H1 (cell line): ENCODE measurements around the gene CDC45. TPM values are rescaled to one million over a fixed set of nuclear protein-coding genes. Genes with fewer than 3 reads are reported as not detected.

Source experiments
- CTCF ChIA-PET: fragments of 300-600 bp; sonication (Branson Sonifier 250); formaldehyde crosslinking; loops from one replicate; lab custom pipeline; 2021; ENCODE audit not compliant: partially characterized antibody; lab: Charles Lee
- POLR2A ChIA-PET: fragments of 300-600 bp; sonication (Branson Sonifier 250); formaldehyde crosslinking; loops from one replicate; lab custom pipeline; 2021; ENCODE audit warnings: inconsistent platforms; ENCODE audit not compliant: partially characterized antibody; lab: Charles Lee
- DNase-seq, 2 experiments: peaks; one replicate each; pipeline versions ENCODE4 v3.0.0 to v3.0.0-alpha.2; 2010 to 2022; ENCODE audit warnings: low spot score in 2 of 2, low read depth in 1 of 2, mixed read lengths in 1 of 2
- FAIRE-seq: peaks from 2 replicates; lab custom pipeline; 2011; peaks lifted over from hg19 to GRCh38; lab: Jason Lieb, UNC
- H2AFZ ChIP-seq: 2 replicates; pipeline ENCODE4 v1.8.1; 2012; ENCODE audit warnings: low read length, inconsistent platforms
- H2AK5ac ChIP-seq: 2 replicates; pipeline ENCODE4 v1.6.1; 2013; ENCODE audit warnings: low read depth, low read length
- H2BK120ac ChIP-seq: replicated peaks from 2 replicates; pipeline ENCODE3; 2013; ENCODE audit warnings: low read depth, low read length, inconsistent platforms
- H2BK12ac ChIP-seq: 2 replicates; pipeline ENCODE4 v1.6.1; 2013; ENCODE audit warnings: low read depth, low read length
- H2BK15ac ChIP-seq: 2 replicates; pipeline ENCODE4 v1.6.1; 2013; ENCODE audit warnings: low read length
- H2BK20ac ChIP-seq: 2 replicates; pipeline ENCODE4 v1.6.1; 2013; ENCODE audit warnings: low read length
- H2BK5ac ChIP-seq: 2 replicates; pipeline ENCODE4 v1.6.1; 2013; ENCODE audit warnings: low read depth, low read length
- H3K14ac ChIP-seq: 2 replicates; pipeline ENCODE4 v1.6.1; 2013; ENCODE audit warnings: inconsistent platforms; ENCODE audit not compliant: insufficient read length
- H3K18ac ChIP-seq: 2 replicates; pipeline ENCODE4 v1.6.1; 2013; ENCODE audit warnings: low read length; ENCODE audit errors: extremely low read depth
- H3K23ac ChIP-seq: 2 replicates; pipeline ENCODE4 v1.6.1; 2013; ENCODE audit warnings: inconsistent platforms; ENCODE audit not compliant: insufficient read length
- H3K23me2 ChIP-seq: 2 replicates; pipeline ENCODE4 v1.6.1; 2013; ENCODE audit warnings: low read depth, low read length
- H3K27ac ChIP-seq: 2 replicates; pipeline ENCODE4 v1.6.1; 2011; ENCODE audit warnings: low read depth, low read length, inconsistent platforms
- H3K27me3 ChIP-seq, 4 experiments: replicated peaks in 1 of 4; 1 replicate in 1 of 4; 2 replicates in 3 of 4; pipeline versions ENCODE4 v1.6.1 to v1.8.1; 2011 to 2013; ENCODE audit warnings: low read length in 3 of 4, mild to moderate bottlenecking in 3 of 4, inconsistent platforms in 2 of 4, mixed read lengths in 2 of 4, moderate library complexity in 1 of 4; ENCODE audit not compliant: control insufficient read depth in 3 of 4, insufficient read depth in 3 of 4; ENCODE audit errors: extremely low read depth in 1 of 4
- H3K36me3 ChIP-seq, 4 experiments: 2 replicates each; pipeline versions ENCODE4 v1.6.1 to v1.8.1; 2011 to 2013; ENCODE audit warnings: mild to moderate bottlenecking in 4 of 4, low read length in 3 of 4, moderate library complexity in 2 of 4, control low read depth in 1 of 4, inconsistent platforms in 1 of 4; ENCODE audit not compliant: insufficient read depth in 4 of 4, control insufficient read depth in 2 of 4
- H3K4ac ChIP-seq: replicated peaks from 2 replicates; pipeline ENCODE3; 2013; ENCODE audit warnings: low read length, low read depth, mixed read lengths, inconsistent platforms; ENCODE audit not compliant: insufficient read length
- H3K4me1 ChIP-seq, 4 experiments: replicated peaks in 1 of 4; 1 replicate in 1 of 4; 2 replicates in 3 of 4; pipeline versions ENCODE4 v1.6.1 to v1.8.1; 2011 to 2013; ENCODE audit warnings: low read length in 3 of 4, inconsistent platforms in 2 of 4, mixed read lengths in 1 of 4; ENCODE audit not compliant: insufficient read depth in 4 of 4, control insufficient read depth in 3 of 4
- H3K4me2 ChIP-seq, 2 experiments: 2 replicates each; pipeline versions ENCODE4 v1.6.1 to v1.8.1; 2011 to 2013; ENCODE audit warnings: low read depth in 2 of 2, low read length in 2 of 2, control low read depth in 1 of 2, inconsistent platforms in 1 of 2, mild to moderate bottlenecking in 1 of 2; ENCODE audit not compliant: insufficient read depth in 1 of 2
- H3K4me3 ChIP-seq, 4 experiments: fragments of 200-600, 300-600 bp in 1 of 4; sonication (generic), shearing (Covaris generic), sonication (Bioruptor Twin) in 1 of 4; 2 replicates each; pipeline versions ENCODE4 v1.5.1 to v1.8.1; 2011 to 2016; ENCODE audit warnings: low read length in 4 of 4, low read depth in 3 of 4, control low read depth in 2 of 4, inconsistent platforms in 2 of 4, mild to moderate bottlenecking in 2 of 4, mixed read lengths in 1 of 4, moderate library complexity in 1 of 4; ENCODE audit not compliant: insufficient read depth in 2 of 4; ENCODE audit errors: extremely low read depth in 1 of 4
- H3K56ac ChIP-seq: replicated peaks from 2 replicates; pipeline ENCODE3; 2013; ENCODE audit warnings: low read depth, mild to moderate bottlenecking, mixed read lengths, low read length, inconsistent platforms; ENCODE audit not compliant: insufficient read length
- H3K79me1 ChIP-seq: 2 replicates; pipeline ENCODE4 v1.6.1; 2013; ENCODE audit warnings: low read depth, low read length, control low read depth
- H3K79me2 ChIP-seq, 2 experiments: 2 replicates each; pipeline versions ENCODE4 v1.6.1 to v1.8.1; 2012 to 2013; ENCODE audit warnings: low read length in 2 of 2, mild to moderate bottlenecking in 2 of 2, inconsistent platforms in 1 of 2; ENCODE audit not compliant: insufficient read depth in 2 of 2, control insufficient read depth in 1 of 2
- H3K9ac ChIP-seq, 4 experiments: replicated peaks in 1 of 4; 1 replicate in 1 of 4; 2 replicates in 3 of 4; pipeline versions ENCODE4 v1.6.1 to v1.8.1; 2011 to 2013; ENCODE audit warnings: low read depth in 3 of 4, low read length in 3 of 4, control low read depth in 2 of 4, mild to moderate bottlenecking in 2 of 4, moderate library complexity in 2 of 4, inconsistent platforms in 1 of 4; ENCODE audit errors: extremely low read depth in 1 of 4
- H3K9me3 ChIP-seq, 2 experiments: 2 replicates each; pipeline versions ENCODE4 v1.6.1 to v1.8.1; 2012 to 2013; ENCODE audit warnings: mild to moderate bottlenecking in 2 of 2, moderate library complexity in 2 of 2, control low read depth in 1 of 2, inconsistent platforms in 1 of 2, low read depth in 1 of 2, low read length in 1 of 2, mixed read lengths in 1 of 2; ENCODE audit not compliant: insufficient read depth in 2 of 2
- H4K20me1 ChIP-seq, 2 experiments: replicated peaks in 1 of 2; 2 replicates each; pipeline versions ENCODE3 to v1.8.1; 2011 to 2013; ENCODE audit warnings: inconsistent platforms in 2 of 2, low read length in 2 of 2, mild to moderate bottlenecking in 1 of 2; ENCODE audit not compliant: insufficient read depth in 2 of 2, control insufficient read depth in 1 of 2
- H4K5ac ChIP-seq: 2 replicates; pipeline ENCODE4 v1.6.1; 2013; ENCODE audit warnings: low read length, low read depth, mixed read lengths, inconsistent platforms; ENCODE audit not compliant: insufficient read length
- H4K8ac ChIP-seq: 2 replicates; pipeline ENCODE4 v1.8.0; 2013; ENCODE audit warnings: mild to moderate bottlenecking, moderate library complexity, low read length, inconsistent platforms; ENCODE audit not compliant: insufficient read depth; ENCODE audit errors: extremely low read depth
- H4K91ac ChIP-seq: replicated peaks from 2 replicates; pipeline ENCODE3; 2013; ENCODE audit warnings: low read length, mixed read lengths, inconsistent platforms; ENCODE audit not compliant: insufficient read length
- ATF2 ChIP-seq: IDR thresholded peaks from 2 replicates; pipeline ENCODE4 v1.6.1; 2012; ENCODE audit warnings: low read length, inconsistent platforms
- BCL11A ChIP-seq, 2 experiments: IDR thresholded peaks; one replicate each; pipeline ENCODE4 v1.6.1; 2011; ENCODE audit warnings: low read depth in 2 of 2, low read length in 2 of 2, mild to moderate bottlenecking in 2 of 2
- CHD2 ChIP-seq: IDR thresholded peaks from 2 replicates; pipeline ENCODE4 v1.6.1; 2012; ENCODE audit warnings: low read length, improper control_type of control experiment
- CTBP2 ChIP-seq: IDR thresholded peaks from 2 replicates; pipeline ENCODE4 v1.7.0; 2011; ENCODE audit warnings: borderline replicate concordance, mild to moderate bottlenecking, moderate library complexity, mixed read lengths, low read length; ENCODE audit not compliant: insufficient read depth, insufficient read length
- EGR1 ChIP-seq: IDR thresholded peaks from 2 replicates; pipeline ENCODE4 v1.6.1; 2011; ENCODE audit warnings: low read depth, low read length, borderline replicate concordance
- GABPA ChIP-seq: IDR thresholded peaks from 2 replicates; pipeline ENCODE4 v1.6.1; 2011; ENCODE audit warnings: mild to moderate bottlenecking, low read length, moderate library complexity, borderline replicate concordance; ENCODE audit not compliant: insufficient read depth
- NANOG ChIP-seq: IDR thresholded peaks from 2 replicates; pipeline ENCODE4 v1.6.1; 2011; ENCODE audit warnings: low read length, low read depth, mild to moderate bottlenecking, inconsistent platforms; ENCODE audit not compliant: insufficient read depth, poor library complexity, severe bottlenecking
- RBBP5 ChIP-seq: IDR thresholded peaks from 2 replicates; pipeline ENCODE4 v1.7.1; 2012; ENCODE audit warnings: low read depth, mild to moderate bottlenecking, inconsistent platforms, low read length, moderate library complexity, borderline replicate concordance
- SIX5 ChIP-seq: IDR thresholded peaks from 2 replicates; pipeline ENCODE4 v1.6.1; 2011; ENCODE audit warnings: mild to moderate bottlenecking, low read depth, low read length
- SRF ChIP-seq: IDR thresholded peaks from 2 replicates; pipeline ENCODE4 v1.6.1; 2011; ENCODE audit warnings: mild to moderate bottlenecking, low read depth, low read length, moderate library complexity
- TCF12 ChIP-seq: IDR thresholded peaks from 2 replicates; pipeline ENCODE4 v1.6.1; 2011; ENCODE audit warnings: low read depth, mild to moderate bottlenecking, low read length
- WGBS, 2 experiments: shearing (Covaris generic) in 1 of 2; methylation state at CpG; one replicate each; pipeline versions ENCODE4 v1.1.6 to v1.1.7; 2013 to 2015; ENCODE audit warnings: low lambda C conversion rate in 2 of 2, mixed read lengths in 2 of 2, inconsistent platforms in 1 of 2, low coverage in 1 of 2, missing lambda C conversion rate in 1 of 2; ENCODE audit not compliant: insufficient replicate concordance in 2 of 2, insufficient coverage in 1 of 2, insufficient read length in 1 of 2; ENCODE audit errors: extremely low coverage in 1 of 2, missing lambda C conversion rate in 1 of 2; 5-methylcytosine and 5-hydroxymethylcytosine counted together
- polyA plus RNA-seq, 7 experiments: library from polyadenylated mRNA; depleted of rRNA in 3 of 7; stranded (reverse) in 5 of 7; unstranded in 2 of 7; fragments of >200 nt in 5 of 7; fragments of 200-250 nt in 2 of 7; gene quantifications; 1 replicate in 5 of 7; 2 replicates in 1 of 7; 4 replicates in 1 of 7; pipeline versions ENCODE4 v1.2.1 to v1.2.3, GENCODE V29; 2011 to 2013; ENCODE audit warnings: missing spikeins in 2 of 7, mixed read lengths in 2 of 7
- total RNA-seq: library from RNA; stranded (reverse); fragmentation: NEBNext Ultra II Directional; extraction: Animal tissue kit (Norgen Biotek cat#: 25700); gene quantifications from 2 replicates; pipeline ENCODE4 v1.2.1, GENCODE V29; 2021

Gene CDC45
- total and polyA plus RNA-seq, 2 of the 8 experiments (the other 6 are each of a cell fraction or from before 2014, with no cell fraction given) = 31.9 to 37.7 TPM

GRCh38 chr22:19529811-19530210, 50.1 kb downstream of the CDC45 start:
- no peak overlapping the region for H3K56ac ChIP-seq
- no peak overlapping the region for H2BK5ac ChIP-seq
- no peak overlapping the region for H3K14ac ChIP-seq
- no peak overlapping the region for H2AFZ ChIP-seq
- H3K27me3 ChIP-seq = peaks cover 0 to 15% (median 12%) of the 10 kb centered on the region in 4 experiments; a peak in 6 of 7 replicates
- H3K79me2 ChIP-seq = no peaks in the 10 kb centered on the region
- CTCF ChIA-PET = interaction anchor here (1.1 to 1.7 kb wide), 4 partner anchors 29 to 111 kb away, joined by 3 to 5 read pairs (median 4); no protein-coding TSS in a partner anchor
- no peak overlapping the region for H3K23ac ChIP-seq
- H4K5ac ChIP-seq = no peak overlapping the region
- no peak overlapping the region for H3K9ac ChIP-seq
- H3K4me2 ChIP-seq = no peak overlapping the region
- no peak overlapping the region for H3K4ac ChIP-seq
- H3K36me3 ChIP-seq = no peaks in the 10 kb centered on the region
- H2BK15ac ChIP-seq = no peak overlapping the region
- WGBS, 2 experiments = 83% methylated on average over 4 of the region's 4 CpGs; no CpG with 5 or more reads in 1 of the 2 experiments
- H2BK120ac ChIP-seq = no peak overlapping the region
- H3K79me1 ChIP-seq = no peaks in the 10 kb centered on the region
- no peak overlapping the region for H2BK20ac ChIP-seq
- no peak overlapping the region for H2AK5ac ChIP-seq
- H3K4me1 ChIP-seq = peaks cover 0 to 2% (median 0%) of the 10 kb centered on the region in 4 experiments; a peak in 2 of 7 replicates
- H4K8ac ChIP-seq = no peak overlapping the region
- H4K91ac ChIP-seq = no peak overlapping the region
- no peak overlapping the region for H3K4me3 ChIP-seq
- no peak overlapping the region for H3K27ac ChIP-seq
- DNase-seq = no peak
- POLR2A ChIA-PET = interaction anchor here (1.6 kb wide), 1 partner anchor 25 kb away, joined by 5 read pairs; no protein-coding TSS in a partner anchor
- no peaks in the 10 kb centered on the region for H3K9me3 ChIP-seq
- H2BK12ac ChIP-seq = no peak overlapping the region
- TF ChIP-seq RBBP5 (no peak), SIX5 (no peak), EGR1 (no peak), TCF12 (no peak), CTBP2 (no peak), BCL11A (IDR thresholded peaks at IDR 0.05; ENCODE audit: low read depth in 2 of 2, low read length in 2 of 2) (no peak), GABPA (no peak), SRF (no peak), ATF2 (no peak), CHD2 (no peak), NANOG (no peak)
- no peaks in the 10 kb centered on the region; the same call in 1 of the 2 replicates for H3K23me2 ChIP-seq
- no peak overlapping the region for H3K18ac ChIP-seq
- H4K20me1 ChIP-seq = peaks cover 0 to 2% of the 10 kb centered on the region in 2 experiments
- no peak for FAIRE-seq
